GM21619 (cell line): ENCODE data around the gene GULP1.
"Not testable (repeated sequence)": the region's sequence is repeated elsewhere in the genome, so short reads cannot be mapped to it uniquely, and the experiment has no call there.

Experiments
- ATAC-seq: cut with Tn5 transposase; IDR thresholded peaks from one replicate; pipeline ENCODE4 v1.9.1; 2021; ENCODE audit not compliant: unreplicated experiment

GULP1 gene

DNA sequence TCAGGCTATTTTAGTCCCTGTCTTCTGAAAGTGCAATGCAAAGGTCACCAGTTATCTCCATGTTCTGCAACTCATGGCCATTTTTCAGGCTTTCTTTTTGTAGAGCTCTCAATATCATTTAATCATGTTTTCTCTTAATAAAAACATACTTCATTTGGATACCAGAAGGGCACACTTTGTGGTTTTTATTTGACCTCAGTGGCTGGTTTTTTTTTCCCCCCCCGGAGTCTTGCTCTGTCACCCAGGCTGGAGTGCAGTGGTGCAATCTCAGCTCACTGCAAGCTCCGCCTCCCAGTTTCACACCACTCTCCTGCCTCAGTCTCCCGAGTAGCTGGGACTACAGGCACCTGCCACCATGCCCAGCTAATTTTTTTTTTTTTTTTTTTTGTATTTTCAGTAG lies 174.4 kb downstream of the GULP1 start:
- not testable (repeated sequence) for ATAC-seq

DNA sequence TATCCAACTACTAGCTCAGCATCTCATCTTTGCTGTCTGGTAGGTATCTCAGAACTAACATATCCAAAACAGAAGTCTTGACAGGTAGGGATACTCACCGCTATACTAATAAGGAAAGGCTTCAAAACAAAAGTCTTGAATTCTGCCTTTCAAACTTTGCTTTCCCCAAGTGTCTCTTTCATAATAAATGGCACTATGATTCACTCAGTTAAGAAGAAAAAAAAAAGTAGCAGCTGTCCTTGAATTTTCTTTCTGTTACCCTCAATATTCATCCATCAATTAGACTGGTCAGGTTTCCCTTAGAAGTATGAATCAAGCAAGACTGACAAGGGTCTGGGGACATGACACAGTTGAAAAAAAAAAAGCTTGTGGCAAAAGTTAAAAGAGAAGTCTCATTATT lies 175.1 kb downstream of the GULP1 start:
- ATAC-seq, result no peak

DNA sequence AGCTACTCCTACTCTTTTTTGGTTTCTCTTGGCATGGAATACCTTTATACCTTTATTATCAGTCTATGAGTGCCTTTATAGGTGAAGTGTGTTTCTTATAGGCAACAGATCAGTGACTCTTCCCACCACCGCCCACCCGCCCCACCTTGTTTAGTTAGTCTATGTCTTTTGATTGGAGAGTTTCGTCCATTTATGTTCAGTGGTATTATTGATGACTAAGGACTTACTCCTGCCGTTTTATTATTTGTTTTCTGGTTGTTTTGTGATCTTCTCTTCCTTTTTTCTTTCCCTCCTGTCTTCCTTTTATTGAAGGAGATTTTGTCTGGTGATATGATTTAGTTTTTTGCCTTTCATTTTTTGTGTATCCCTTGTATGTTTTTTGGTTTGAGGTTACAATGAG lies 179.5 kb downstream of the GULP1 start:
- no peak for ATAC-seq

DNA sequence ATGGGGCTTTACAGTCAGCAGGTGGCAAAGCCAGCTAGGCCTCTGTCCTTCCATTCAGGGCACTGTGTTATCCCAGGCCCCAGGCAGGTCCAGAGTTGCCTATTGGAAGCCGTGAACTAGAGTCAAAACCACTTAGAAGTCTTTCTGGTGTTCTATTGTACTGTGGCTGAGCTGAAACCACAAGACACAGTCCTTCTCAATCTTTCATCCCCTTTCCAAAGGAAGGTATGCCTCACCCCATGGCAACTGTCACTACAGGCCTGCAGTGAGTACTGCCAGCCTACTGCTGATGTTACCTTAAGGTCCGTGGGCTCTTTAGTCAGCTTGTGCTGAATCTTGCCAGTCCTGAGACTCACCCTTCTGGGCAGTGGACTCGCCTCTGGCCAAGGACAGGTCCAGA lies 181.6 kb downstream of the GULP1 start:
- no peak for ATAC-seq

DNA sequence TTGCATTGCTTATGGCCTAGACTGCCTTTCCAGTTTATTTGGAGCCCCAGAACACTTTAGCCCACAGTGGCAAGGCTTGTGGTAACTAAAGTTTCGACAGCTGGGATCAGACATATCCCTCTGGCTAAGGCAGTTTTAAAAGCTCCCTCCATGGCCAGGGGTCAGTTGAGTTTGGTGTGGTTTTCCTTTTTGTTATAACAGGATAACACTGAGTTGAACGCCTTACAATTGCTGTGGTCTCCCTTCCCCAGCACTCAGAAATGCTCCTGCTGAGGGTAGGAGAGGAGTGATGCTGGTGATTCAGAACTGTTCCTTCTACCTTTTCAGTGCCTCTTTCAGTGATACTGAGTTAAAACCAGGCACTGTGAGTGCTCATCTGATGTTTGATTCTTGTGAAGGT lies 182.6 kb downstream of the GULP1 start:
- ATAC-seq, result no peak

DNA sequence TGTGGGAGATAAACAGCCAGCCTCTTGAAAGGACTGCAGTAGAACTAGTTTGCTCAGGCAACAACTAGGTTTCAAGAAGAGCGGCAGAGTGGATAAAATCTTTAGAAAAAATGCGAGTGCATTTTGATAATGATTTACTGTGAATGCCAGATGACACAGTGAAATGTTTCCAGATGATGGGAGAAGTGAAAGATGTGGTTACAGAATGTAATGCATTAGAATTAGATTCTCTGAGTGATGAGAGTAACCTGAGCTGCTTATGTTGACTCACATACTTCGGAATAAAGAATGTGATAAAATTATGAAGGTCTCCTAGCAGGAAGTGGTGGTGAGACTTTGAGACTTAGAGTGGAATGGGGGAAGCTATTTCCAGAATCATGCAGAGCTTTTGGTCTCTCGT lies 184.3 kb downstream of the GULP1 start:
- ATAC-seq, result no peak

DNA sequence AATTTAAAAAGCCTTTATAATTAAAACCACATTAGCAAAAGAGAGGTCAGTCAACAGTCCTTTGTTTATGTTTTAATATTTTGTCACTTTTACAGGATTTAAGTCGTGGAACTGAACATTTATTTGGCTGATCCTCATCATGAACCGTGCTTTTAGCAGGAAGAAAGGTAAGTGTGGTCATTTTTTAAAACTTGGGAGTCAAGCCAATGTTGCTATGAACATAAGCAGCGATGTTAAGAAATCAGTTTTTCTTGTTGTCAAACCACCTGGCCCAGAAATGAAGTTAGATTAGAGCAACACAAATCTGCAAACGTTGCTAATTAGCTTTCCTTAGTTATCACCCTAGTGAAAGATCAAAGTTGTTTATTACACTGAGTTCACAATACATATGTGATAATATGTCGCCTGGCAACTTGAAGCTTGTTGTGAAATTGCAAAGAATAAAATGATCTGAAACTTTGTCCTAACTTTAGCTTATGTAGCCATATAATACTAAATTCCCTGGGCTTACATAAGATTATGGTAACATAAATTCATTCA lies 186.0 kb downstream of the GULP1 start:
- no peak for ATAC-seq

DNA sequence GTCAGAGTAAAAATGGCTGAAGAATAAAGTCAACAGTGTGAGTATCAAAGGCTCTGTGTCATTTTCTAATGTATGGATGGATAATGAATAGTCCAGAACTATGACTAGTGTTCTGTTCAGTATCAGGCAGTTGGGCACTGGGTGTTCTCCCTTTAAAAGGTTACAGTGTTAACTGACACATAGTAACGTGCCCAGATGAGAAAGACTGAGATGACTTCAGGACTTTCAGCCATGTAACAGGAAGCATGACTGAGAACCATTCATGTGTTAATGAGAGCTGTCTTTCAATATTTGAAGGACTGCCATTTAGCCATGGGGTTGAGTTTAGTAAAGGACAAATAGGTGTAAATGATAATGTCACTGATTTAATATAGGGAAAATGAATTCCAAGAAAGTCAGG lies 187.1 kb downstream of the GULP1 start:
- ATAC-seq, result peak; percentile 99

DNA sequence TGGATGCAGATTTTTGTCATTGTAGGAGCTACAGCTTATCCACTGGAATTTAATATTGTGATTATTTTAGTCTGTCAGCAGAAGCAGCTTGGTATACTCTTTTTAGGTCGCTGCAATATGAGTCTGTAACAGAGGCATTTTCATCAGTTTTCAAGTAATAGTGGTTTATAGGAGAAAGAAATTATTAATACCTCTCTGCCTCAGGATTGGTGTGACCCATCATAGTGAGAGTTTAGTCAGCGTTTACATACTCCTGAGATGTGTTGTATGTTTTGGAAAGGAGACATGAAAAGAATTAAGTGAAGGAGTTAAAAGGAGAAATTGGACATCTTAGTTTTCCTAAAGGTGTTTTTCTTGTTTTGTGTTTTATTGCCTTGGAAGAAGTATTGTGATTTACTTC lies 189.8 kb downstream of the GULP1 start:
- ATAC-seq, result no peak

DNA sequence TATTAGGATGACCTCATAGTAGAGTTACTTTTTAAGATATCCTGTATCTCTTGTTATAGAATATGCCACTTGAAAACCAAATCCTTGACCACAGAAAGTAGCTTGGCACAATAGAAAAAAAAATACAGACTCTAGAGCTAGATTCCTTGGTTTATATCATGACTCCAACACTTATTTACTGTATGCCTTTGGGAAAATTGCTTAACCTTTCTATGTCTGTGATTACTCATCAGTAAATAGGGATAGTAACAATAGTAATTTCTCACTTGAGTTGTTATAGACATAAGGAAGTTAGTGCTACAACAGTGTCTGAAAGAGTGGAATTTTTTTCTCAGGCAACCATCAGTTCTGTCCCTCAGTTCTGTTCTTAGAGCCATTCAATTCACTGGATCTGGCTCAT lies 193.8 kb downstream of the GULP1 start:
- no peak for ATAC-seq

DNA sequence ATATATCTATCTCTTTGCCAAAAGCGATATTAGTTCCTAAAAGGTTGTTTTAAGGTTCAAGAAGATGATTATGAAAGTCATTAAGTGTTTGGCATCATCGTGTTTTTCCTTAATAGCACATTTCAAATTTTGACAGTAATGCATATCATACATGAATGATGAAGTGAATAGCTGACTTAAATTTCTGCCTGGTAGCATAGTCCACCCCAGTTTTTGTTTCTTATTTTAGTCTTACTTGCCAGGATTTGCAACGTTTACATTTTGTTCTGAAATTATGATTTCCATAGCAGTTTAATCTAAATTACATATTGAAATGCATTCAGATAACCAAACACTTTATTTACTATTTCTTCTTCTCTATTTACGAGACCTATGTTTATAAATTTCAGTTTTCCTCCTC lies 201.1 kb downstream of the GULP1 start:
- no peak for ATAC-seq

DNA sequence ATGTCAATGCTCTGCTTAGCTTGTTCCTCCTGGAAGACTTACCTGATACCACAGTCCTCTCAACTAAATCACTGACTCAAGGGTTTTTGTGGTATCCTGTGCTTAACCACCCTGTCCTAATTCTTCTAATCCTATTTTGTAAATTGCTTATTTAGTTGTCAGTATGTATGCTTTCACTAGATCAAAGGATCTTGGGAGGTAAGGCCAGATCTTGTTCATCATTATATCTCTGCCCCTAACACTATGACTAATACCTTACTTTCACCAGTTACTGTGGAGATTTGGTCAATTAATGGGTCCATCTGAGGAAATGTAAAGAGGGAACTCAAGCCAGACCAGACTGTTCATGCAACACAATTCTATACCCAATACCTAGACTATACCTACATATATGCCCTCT lies 203.2 kb downstream of the GULP1 start:
- ATAC-seq, result no peak

DNA sequence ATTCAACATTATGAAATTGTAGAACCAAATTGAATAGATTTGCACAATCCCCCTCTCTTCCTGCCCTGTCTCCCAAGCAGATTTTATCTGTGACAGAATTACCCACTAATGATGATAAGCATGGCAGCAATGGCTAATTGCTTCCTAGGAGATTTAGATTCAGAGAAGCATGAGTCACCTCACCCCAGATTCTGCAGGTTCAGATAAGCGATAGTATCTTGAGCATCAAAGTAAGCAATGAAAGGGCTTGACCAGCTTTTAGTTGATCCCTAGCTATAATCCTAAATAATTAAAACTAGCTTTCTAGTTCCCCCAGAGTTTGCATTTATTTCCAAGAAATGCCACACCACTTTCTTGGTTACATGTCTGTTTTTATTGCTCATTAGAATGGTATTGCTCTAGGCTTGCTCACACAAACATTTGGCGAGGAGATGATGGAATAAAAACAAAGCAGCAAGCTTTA lies 204.3 kb downstream of the GULP1 start:
- ATAC-seq, result no peak

DNA sequence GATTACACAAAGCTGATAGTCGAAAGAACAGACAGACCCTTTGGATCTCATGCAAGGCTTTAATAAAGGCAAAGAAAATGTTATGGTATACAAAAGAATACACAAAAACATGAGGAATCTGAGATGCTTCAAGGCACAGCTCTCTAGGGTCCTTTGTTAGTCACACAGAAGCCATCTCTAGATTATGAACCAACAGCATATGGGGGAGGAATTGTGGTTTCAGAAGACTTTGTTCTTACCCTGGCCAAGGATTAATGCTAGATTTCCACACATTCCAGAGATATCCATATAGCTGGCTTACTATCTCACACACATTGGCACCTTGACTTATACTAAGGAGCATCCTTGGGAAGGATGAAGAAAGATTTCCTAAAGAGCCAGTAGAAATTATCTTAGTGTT lies 206.1 kb downstream of the GULP1 start:
- ATAC-seq, result no peak

DNA sequence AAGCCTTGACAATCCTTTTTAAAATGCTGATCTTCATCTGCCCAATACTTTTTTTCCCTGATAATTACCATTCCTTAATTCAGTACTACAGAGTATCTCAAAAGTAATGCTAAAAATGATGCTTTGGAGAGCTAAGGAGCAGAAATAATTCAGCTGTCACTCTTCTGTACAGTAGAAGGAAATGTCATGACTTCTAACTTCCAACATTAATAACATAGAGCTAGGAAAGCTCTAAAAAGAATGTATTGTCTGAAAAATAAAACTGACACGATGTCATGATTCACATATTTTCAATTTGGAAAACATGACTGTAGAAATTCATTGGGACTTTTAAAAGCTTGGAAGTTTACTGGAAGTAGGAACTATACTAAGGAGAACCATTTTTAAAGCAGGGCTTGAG lies 212.3 kb downstream of the GULP1 start:
- ATAC-seq, result no peak

DNA sequence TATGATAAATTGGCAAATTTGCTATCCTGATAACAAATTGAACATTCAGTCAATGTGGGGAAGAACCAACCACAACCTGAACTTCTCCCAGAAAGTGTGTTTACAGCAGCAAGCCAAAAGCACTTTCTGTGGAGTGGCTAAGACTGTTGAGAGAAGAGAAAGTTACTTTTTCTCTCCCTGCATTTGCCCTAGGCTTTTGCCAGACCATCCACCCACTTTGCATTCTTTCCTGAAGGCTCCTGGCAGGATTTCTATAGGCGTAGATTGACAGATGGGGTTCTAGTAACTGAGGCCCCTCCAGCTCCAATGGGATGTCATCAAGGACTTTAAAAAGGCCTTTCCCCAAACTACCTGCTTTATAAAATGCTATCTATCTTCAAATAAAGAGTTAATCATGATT lies 215.2 kb downstream of the GULP1 start:
- ATAC-seq, result no peak

DNA sequence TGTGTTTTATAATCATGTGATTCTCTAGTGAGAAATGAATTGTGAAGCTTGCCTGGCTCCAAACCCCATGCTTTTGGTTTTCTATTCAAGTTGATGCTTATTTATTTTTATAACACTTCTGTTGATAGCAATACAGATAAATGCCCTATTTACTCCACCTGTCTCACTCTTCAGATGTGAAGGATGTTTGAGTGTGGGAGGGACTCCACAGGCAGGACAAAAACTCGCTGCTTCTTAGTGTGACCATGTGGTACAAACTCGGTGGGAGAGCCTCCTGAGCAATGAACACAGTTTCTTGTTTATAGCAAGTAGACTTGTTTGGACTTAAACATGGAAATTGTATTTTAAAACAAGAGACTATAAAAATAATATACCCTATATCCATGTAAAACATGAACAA lies 219.7 kb downstream of the GULP1 start:
- no peak for ATAC-seq

DNA sequence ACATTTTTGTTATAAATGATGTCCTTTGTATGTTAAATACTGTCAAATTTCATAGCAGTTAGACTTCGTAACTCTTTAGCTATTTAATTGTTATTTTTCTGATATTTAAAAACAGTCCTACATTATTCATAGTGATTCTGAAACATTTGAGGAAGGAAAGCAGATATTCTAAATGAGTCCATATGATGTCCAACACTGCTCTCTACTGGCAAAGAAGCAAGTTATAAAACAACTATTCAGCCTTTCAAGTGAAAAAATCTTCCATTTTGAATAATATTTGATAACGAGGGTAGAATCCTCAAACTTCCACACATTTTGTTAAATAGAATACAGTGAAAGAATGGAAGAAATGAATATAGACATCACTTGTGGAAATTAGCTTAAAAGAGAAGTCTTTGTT lies 220.8 kb downstream of the GULP1 start:
- ATAC-seq, result no peak

DNA sequence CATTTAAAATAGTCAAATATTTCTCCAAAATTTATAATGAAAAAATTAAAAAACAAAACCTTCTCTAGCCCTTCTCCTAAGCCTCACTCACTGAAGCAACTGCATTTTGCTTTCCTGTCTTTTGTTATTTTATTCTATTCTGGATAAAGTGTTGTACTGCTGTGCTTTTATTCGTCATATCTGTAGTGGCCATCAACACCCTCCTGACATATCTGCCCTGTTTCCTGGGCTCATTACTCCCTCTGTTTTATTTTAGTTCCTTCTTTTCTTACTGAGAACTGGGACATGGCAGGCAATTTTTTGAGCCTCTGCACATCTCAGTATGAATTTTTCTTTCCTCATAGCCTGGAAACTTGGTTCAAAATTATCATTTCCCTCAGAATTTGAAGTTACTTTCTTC lies 224.2 kb downstream of the GULP1 start:
- ATAC-seq, result no peak

DNA sequence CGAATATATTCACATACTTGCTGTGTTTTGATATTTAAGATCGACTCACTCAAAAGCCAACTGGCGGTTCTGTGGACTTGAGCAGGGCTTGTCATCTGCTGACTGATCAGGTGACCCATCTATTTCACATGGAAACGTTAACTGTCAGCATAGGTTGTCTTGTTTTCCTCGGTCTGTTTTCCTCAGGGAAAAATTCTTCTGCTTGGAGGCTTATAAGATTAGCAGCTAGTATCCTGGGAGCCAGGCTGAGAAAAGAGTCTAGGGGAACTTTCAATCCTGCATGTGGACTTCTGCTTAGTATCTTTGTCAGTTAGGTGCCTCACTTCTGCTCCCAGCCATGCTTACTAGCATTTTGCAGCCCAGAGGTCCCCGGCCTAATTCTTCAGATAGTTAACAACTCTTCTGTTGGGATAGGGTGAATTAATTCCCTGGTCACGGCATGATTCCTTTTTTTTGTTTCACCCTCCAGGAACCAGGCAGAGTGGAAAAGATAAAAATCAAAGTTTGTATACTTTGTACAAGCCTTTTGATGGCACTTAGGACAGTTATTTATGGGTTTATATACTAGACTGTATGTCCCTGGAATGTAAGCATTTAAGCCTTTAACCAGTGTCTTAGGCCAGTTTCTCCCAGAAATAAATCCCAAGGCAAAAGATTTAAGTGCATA lies 226.0 kb downstream of the GULP1 start:
- no peak for ATAC-seq

DNA sequence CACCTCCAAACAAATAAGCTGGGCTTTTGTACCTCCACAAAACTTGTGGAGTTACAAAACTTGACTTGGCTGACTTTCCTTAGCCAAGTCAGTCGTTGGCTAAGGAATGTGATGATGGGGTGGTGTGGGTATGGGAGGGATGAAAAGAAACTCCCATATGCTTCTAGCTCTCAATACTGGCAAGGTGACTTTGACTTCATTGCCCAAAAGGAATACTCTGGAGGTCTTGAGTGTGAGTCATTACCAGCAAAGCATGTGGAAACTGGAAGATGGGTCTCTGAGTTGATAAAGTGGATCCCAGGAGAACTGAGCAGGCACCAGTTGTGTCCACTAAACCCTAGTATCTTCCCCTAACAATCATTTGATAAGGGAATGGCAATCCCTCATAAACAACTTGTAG lies 226.7 kb downstream of the GULP1 start:
- ATAC-seq, result no peak

DNA sequence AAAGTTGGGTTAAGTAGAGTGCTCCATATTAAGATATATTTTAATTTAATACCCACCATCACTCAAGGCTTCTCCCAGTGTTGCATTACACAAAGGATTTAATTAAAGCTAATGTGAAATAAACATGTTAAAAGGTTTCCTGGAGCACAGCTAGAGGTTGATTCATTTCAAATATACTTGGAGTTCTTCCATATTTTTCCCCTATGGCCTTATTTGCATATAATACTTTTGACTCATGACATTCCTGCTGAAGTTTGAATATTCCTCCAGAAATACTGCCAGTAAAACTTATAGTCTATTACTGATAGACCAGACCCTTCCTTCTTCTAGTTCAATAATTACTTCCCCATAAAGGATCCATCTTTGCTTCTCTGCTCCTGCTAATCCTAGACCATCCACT lies 227.5 kb downstream of the GULP1 start:
- ATAC-seq, result no peak

DNA sequence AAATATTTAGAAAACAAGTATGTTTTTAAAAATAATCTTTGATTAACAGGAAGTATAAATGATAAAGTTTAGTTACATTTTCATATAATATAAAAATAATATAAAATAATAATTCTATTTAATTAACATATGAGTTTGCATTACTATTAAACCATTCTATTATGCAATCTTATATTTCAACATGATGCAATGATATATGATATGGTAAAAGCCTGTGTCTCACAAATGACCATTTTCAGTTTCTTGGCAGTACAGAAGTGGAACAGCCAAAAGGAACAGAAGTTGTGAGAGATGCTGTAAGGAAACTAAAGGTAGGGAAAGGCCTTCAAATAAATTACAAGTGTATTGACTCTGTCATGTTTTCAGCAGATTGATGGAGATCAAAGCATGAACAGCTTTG lies 230.8 kb downstream of the GULP1 start:
- no peak for ATAC-seq
